Measurements from ENCODE around the gene HVCN1. TPM values are rescaled to one million over a fixed set of nuclear protein-coding genes. Genes with fewer than 3 reads are reported as not detected.
"Not testable (repeated sequence)": the region's sequence is repeated elsewhere in the genome, so short reads cannot be mapped to it uniquely, and the experiment has no call there.

HVCN1 gene
- polyA plus RNA-seq, 1 donor: 4.7 TPM

DNA sequence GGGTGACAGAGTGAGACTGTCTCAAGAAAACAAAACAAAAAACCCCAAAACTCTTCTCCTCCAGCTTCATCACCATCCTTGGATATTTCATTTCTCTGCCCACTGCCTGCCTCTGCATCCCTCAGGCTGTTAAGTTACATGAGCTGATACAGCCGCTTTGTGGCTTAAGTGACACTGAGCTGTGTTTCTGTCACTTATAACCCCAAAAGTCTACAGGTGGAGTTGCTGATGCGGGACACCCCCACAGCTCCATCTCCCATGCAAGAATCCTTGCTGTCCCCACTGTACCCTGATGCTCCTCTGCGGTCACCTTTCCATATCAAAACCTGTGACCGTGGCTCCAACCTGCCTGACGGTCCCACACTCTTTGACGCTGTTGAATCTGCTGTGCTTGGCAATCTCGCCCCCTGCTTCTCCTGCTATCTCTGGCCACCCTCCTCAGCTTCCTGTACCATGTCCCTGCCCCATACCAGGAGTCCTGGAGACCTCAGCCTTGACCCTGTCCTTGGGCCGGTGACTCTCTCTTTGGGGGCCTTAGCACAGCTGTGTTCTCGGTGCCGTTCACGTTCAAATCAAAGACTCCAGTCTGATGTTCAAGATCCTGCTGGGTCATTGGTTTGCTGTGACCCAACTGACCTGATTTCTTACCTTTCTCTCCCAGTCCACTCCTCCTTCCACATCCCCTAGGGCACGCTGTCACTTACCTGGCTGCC, 20.3 kb downstream of the HVCN1 start:
- DNase-seq (ENCODE audit: low read depth): no peak

DNA sequence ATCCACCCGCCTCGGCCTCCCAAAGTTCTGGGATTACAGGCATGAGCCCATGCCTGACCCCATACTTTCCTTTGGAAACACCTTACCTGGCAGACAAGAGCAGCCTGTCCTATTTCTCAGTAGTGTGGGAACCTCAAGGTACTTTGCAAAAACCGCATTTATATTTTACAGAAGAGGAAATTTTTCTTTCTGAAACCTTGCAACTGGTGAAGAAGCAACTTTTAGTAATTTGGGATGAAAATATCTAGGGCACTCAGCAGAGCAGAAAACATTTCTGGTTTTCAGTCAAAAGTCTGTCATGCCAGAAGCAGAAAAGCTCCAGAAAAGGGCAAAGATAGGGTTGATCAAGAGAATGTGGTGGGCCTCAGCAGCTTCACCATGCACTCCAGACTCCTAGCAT, 21.2 kb downstream of the HVCN1 start:
- no peak for DNase-seq (ENCODE audit: low read depth)

DNA sequence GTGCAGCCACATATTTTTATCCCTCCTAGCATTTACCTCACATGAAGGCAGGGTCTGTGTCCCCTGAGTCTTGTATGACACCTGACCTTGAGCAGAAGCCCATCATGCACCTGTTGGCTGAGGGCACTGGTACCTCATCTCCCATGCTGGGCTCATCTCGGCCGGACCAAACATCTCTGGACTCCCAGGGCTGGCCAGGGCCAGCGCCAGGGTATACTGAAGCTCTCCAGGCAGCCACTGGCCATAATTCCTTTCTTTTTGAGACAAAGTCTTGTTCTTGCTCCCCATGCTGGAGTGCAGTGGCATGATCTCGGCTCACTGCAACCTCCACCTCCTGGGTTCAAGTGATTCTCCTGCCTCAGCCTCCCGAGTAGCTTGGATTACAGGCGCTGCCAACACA, 22.0 kb downstream of the HVCN1 start:
- no peak for DNase-seq (ENCODE audit: low read depth)

DNA sequence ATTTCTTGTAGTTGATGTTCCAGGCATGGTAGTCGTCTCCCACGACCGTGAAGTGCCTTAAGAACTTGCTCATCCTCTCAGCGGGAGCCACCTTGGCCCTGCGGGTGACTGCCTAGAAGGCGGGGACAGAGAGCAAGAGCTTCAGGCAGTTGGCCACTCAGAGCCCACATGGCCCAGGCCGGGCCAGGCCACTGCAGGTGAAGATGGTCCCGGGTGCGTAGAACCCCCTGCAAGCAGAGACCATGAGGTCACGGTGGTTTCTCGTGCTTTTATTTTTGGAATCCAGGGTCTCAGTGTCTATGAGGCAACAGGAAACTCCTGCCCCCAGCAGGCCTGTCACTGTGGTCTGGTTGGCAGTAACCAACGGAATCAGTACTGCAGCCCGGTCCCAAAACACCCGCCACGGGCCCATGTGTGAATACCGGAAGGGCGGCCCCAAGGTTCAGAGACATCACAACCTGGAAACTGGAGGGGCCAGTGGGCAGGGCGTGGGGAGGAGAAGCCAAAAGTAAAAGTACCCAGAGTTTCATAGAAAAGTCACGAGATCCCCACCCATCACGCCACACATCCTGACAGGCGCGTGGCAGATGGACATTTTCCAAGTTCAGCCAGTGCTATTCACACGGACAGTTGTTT, 27.5 kb downstream of the HVCN1 start:
- DNase-seq (ENCODE audit: low read depth): no peak

DNA sequence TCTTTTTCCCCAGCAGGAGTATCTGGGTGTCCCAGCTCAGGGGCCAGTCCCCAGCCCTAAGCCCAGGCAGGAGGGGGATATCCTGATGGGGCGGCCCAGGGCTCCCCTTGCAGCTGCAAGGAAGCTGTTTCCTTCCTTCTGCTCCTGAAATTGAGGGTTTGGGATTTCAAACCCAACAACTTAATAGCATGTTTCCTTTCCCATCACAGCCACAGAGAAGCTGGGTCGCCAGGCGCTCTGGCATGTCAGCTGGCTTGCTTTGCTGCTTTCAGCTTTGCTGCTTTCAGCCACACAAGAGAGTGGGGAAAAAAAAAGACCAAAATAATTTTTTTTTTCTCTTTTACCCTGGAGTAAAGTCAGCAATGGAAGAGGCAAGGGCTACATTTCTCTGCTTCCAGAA, 30.0 kb downstream of the HVCN1 start:
- no peak for DNase-seq (ENCODE audit: low read depth)

DNA sequence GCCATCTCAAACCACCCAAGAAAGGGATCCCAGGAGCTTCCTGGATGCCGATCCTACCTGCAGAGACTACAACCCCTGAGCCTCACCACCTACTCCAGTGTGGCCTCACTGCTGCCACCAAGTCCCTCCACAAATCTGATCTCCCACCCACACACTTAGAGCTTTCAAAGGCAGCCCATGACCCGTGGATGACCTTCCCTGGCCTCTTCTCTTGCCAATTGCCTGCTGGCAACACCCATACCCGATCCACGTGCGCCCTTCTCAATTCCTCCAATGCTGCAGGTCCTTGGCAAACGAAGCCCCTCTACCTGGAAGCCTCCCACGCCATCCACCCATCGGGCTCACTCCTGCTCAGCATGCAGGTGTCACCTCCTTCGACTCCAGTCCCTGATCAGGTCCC, 30.7 kb downstream of the HVCN1 start:
- DNase-seq (ENCODE audit: low read depth): no peak

DNA sequence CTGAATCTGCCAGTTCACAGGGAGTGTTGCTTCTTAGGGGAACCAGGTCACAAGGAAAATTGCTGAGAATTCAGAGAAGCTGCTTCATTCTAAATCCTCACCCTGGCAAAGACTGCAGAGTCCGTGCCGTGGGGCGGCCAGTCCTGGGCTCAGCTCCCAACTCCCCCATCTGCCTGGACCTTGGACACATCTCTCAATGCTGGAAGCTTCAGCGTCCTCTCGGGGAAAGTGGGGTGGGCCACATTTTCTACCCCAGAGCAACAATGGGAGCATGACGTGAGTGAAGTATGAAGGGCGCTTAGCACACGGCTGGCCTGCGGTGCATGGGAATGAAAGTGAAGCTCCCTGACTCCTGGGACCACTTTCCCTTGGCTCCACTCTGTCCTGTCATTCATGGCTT, 31.2 kb downstream of the HVCN1 start:
- DNase-seq (ENCODE audit: low read depth): no peak

DNA sequence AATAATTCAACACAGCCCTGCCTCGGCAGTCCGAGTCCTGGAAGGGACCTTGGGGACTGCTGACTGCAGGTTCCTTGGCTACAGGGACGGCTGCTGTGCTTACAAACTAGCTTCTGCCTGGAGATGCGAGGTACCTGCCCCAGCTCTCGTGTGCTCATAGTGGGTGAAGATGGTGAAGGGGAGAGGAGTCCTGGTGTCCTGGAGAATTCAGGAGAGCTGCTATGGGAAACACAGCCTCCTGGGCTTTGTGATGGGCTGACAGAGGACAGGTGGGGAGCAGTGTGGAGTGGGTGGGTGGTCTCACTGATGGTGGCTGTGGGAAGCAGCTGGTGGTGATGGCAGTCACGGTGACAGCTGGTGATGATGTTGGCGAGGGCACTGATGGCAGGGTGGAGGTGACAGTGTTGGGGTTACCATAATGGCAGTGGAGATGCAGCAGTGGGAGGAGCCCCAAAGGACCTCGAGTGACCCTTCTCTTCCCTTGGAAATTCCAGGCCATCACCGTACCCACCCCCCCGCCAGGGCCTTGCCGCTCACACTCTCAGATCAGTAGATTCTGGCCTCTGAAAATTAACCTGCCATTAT, 32.8 kb downstream of the HVCN1 start:
- DNase-seq (ENCODE audit: low read depth): no peak

DNA sequence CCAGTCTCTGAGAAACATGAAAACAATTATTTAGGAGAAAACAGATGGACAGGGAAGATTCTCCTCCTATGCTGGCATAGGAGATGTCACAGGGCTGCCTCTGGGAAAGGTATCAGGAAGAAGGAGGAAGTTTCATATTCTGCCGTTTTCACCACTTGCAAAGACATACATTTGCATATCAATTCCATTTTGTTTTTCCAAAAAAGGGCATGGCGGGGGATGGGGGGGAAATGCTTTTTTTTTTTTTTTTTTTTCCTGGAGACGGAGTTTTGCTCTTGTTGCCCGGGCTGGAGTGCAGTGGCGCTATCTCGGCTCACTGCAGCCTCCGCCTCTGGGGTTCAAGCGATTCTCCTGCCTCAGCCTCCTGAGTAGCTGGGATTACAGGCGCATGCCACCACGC, 34.7 kb downstream of the HVCN1 start:
- not testable (repeated sequence) for DNase-seq (ENCODE audit: low read depth)

DNA sequence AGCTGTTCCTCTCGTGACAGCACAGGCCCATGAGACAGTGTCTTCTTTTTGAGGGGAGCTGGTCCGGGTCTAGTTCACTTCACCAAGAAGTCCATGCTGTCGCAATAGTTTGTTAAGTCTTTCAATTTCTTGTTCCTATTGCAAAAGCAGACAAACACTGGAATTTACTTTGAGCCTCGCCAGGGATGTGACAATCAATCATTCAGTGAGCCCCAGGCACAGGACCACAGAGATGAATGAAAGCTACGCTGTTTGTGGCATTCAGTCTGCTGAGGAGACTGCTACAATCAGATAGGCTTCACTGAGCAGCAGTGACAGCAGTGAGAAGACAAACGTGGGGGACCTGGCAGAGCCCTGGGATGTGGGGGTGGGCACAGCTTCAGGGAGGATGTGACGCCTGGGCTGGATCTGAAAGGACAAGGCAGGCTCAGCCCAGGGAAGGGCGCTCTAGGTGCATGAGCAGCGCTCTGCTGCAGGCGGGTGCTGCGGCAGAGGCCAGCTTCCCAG, 39.5 kb downstream of the HVCN1 start:
- no peak for DNase-seq (ENCODE audit: low read depth)

DNA sequence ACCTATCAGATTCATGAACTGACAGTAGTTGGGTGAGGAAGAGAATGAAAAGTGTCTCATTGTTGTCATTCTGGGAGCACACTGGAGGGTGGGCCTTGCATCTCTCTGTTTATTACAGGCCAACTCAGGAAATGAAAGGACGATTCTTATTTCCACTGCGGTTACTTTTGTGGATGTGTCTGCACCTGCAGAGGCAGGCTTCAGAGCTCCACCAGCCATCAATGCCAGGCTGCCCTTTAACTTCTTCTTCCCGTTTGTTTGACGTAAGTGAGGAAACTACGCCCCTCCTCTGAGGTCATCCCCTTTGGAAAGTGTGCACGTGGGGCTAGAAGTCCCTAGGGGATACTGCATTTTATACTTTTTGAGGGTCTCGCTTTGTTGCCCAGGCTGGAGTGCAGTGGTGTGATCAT, 41.3 kb downstream of the HVCN1 start:
- DNase-seq (ENCODE audit: low read depth): no peak

DNA sequence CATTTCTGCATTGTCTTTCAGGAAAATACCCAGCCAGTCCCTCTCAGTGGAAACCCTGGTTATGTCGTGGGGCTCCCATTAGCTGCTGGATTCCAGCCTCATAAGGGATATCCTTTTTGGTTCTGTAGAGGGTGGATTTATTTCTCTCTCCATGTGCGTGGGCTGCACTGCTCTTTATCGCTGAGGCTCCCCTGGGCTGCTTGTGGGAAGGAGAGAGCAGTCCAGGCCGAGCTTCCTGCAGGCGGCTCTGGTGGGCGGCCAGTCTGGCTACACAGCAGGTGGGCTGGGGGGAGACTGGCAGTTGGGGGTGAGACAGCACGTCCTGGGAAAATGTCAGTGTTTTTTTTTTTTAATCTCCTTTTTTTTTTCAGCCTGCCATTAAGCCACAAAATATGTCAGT, 47.4 kb downstream of the HVCN1 start:
- DNase-seq (ENCODE audit: low read depth): no peak

DNA sequence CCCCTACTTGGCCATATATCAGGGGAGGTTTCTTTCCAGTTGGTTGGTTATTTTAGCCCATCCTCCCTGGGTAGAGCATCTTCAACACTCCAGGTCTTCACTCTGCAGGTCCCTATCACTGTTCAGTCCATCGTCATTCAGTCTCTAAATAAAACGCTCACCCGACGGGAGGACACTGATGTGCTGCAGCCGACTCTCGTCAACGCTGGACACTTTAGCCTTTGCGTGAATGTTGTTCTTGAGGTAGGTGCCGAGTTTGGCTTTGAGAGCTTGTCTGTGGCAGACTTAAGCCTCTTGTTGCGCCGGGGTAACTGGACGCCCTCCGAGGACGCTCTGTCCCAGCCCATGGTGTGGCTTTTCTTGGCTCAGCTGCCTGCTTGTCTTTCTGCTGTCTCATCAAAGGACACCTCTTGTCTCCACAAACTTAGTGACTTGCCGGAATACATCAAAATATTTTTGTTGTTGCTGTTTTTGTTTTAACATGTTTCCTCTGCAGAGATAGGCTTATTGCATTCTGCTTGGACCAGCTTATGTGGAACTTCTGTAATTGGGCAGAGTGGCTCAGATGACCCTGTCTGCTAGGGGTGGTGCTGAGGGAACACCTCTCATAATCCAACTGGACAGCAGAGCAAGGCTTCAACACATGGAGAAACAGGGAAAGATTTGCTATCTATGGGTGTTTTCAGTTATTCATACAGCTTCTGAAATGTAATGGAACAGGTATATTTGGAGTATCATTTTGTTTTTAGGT, 48.5 kb downstream of the HVCN1 start:
- DNase-seq (ENCODE audit: low read depth): no peak

DNA sequence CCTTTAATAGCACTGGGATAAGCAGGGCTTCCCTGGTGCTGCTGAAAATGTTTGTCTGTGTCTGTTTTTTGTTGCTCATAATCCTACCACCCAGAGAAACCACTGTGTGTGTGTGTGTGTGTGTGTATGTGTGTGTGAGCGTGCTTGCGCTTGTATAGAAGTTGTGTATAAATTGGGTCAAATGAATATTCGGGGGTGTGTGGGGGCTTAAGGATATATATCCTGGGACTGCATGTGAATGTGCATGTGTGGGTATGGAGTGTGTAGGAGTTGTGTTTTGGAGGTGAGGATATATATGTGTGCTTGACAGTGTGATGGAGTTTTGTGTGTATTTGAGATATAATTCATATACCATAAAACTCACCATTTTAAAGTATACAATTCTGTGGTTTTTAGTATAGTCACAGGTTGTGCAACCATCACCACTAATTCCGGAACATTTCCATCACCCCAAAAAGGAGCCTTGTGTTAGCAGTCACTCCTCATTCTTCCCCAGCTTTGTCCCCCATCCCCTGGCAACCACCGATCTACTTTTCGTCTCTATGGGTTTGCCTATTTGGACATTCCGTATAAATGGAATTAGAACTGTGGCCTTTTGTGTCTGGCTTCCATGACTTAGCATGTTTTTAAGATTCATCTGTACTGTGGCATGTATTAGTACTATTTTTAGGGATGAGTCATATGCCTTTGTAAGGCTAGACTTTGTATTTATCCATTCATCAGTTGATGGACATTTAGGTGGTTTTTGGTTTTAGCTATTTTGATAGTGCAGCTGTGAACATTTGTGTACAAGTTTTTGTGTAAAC, 49.4 kb downstream of the HVCN1 start:
- no peak for DNase-seq (ENCODE audit: low read depth)

DNA sequence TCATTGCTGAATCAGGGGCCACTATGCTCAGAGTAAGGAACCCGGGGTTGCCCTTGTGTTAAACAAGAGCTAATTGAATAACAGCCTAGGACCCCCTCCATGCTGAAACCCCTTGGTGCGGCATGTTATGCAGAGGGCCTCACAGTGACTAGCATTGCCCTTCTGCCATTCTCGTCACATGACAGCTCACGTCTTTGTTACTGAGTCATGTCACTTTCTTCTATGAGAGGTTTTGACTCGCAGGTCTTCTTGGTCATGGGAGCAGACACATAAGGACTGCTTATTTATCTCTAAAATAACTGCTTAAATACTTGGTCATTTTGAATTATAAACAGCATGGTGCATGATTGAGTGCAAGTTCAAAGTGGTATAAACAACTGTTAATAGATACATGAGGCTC, 50.1 kb downstream of the HVCN1 start:
- DNase-seq (ENCODE audit: low read depth): no peak

DNA sequence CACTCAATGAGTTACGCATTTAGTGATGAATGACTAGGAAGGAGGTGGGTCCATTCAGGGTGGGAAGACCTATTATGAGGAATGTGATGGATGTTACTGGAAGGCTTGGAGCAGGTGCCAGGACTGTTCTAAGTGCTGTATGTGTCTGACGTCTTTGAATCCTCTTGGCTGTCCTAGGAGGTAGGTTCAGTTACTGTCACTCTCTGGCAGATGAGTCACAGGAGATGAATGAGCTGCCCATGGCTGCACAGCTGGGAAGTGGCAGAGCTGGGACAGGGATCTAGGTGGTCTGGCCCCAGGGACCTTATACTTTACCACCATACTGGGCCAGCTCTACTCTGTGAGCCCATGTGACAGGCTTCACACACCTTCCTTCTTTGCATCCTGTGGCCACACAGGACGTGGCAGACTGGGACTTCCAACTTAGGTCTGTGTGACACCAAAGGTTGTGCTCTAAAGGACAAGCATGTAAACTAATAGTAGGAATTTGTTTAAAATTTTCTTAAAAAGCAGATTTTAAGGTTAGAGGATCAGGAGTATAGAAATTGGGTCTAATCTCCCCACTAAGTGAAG, 51.0 kb downstream of the HVCN1 start:
- no peak for DNase-seq (ENCODE audit: low read depth)

DNA sequence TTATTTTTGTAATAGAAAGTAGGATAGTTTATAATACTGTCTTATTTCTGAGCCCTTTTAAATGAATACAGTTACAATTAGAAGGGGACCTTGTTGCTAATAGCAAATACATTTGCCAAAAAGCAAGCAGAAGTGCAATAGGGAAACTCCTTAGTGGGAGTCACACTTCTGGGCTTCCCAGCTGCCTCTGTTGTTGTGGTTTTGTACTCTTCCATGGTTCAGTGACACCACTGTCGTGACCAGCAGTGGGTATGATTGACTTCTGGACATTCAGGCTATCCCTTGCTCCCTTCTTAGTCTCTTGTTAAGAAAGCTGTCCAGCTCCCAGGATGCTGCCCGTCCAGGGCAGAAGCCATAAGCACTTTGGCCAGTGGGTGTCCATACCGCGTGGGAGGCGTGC, 52.4 kb downstream of the HVCN1 start:
- DNase-seq (ENCODE audit: low read depth): no peak

DNA sequence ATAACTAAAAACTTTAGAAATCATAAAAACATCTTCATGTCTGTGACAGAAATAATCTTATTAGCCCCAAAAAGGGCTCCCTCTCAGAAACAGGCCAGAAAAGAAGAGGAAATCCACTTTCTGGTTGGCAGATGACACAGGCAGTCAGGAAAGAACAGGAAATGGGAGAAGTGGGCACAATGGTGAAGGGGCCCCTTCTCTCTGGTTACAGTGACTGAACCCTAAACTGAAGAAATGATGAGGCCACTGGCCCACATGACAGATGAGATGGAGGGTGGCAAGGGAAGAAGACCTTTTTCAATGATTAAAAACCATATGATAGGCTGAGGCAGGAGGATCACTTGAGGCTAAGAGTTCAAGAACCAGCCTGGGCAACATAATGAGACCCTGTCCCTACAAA, 53.9 kb downstream of the HVCN1 start:
- no peak for DNase-seq (ENCODE audit: low read depth)

DNA sequence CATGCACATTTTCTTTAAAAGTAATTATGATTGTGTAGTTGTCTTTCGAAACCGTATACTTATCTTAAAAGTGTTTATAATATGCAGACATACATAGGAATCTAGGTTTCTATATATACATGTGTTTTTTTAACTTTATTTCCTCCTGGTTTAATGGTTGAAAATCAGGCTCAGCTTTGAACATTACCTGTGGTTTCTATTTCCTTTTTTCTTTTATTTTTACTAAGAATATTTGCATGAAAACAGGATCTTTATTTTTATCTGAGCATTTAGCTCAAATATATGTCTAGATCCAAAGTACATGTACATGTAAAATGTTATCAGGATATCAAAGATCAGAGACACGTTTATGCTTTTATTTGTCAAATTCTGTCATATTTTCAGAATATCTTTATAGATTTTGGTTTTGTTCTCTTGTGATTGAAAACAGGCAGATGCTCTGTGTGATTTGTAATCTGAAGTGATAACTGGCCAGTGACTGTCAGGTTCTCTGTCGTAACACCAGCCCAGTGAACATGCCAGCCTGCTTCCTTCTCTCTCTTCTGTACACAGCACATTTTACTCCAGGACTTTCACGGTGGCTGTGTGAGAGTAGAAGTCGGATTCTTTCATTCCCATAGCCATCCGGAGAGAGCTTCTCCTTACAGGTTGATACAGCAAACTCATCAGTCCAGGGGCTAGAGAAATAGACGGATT, 61.3 kb downstream of the HVCN1 start:
- no peak for DNase-seq (ENCODE audit: low read depth)

DNA sequence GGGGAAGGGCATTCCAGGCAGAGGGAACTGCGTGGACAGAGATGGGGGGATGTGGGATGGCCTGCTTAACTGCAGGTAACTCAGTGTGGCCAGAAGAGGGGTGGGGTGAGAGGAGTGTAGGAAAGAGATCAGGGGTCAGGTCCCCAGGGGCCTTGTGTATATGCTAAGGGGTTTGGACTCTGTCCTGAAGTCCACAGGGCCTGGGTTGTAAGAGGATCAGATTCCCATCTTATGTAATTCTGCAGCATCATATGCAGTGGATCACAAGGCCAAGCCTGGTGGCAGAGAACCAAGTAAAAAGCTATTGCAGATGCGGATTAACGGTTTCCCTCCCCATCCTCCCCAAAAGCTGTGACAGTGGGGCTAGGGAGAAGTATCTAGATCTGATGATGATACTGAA, 66.3 kb downstream of the HVCN1 start:
- DNase-seq (ENCODE audit: low read depth): no peak

DNA sequence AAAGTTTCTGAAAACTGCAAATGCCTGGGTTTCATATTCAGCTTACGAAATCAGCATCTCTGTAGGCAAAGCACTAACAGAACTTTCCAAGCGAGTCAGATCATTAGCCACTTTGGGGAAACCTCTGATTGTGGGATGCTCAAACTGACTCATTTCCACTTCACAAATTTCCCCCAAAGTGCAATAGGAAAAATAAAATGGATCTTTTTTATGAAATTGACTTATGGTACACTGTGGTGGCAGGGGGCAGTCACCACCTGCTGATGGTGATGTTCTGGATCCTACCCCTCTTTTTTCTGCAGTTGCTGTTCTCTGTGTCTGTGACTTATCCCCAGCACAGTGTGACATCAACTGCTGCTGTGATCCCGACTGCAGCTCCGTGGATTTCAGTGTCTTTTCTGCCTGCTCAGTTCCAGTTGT, 69.4 kb downstream of the HVCN1 start:
- DNase-seq (ENCODE audit: low read depth): no peak
